Measurements from ENCODE around the gene DDI2.

Gene DDI2

DNA sequence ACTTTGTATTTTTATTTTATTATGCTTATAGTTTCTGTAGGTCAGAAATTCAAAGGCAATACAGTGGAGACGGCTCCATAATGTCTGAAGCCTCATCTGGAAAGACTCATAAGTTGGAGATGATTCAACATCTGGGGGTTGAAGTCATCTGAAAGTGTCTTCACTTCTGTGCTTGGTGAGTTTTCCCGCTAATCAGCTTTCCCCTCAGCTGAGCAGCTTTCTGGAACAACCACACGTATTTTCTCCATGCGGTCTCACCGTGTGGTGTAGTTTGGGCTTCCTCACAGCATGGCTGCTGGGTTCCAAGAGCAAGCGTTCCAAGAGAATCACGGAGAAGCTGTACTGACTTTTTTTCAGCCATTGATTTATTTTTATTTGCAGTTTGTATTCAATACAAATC lies 7.6 kb upstream of the DDI2 start:
- TF ChIP-seq, protein P1, sequence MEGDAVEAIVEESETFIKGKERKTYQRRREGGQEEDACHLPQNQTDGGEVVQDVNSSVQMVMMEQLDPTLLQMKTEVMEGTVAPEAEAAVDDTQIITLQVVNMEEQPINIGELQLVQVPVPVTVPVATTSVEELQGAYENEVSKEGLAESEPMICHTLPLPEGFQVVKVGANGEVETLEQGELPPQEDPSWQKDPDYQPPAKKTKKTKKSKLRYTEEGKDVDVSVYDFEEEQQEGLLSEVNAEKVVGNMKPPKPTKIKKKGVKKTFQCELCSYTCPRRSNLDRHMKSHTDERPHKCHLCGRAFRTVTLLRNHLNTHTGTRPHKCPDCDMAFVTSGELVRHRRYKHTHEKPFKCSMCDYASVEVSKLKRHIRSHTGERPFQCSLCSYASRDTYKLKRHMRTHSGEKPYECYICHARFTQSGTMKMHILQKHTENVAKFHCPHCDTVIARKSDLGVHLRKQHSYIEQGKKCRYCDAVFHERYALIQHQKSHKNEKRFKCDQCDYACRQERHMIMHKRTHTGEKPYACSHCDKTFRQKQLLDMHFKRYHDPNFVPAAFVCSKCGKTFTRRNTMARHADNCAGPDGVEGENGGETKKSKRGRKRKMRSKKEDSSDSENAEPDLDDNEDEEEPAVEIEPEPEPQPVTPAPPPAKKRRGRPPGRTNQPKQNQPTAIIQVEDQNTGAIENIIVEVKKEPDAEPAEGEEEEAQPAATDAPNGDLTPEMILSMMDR (IDR thresholded peaks at IDR 0.05; ENCODE audit: low read depth, low read length): no peak
- H3K4me3 ChIP-seq (ENCODE audit: low read depth, low read length): no peak overlapping the region
- DNase-seq (ENCODE audit: low read depth, low spot score): no peak
- in situ Hi-C loops (cut with HindIII; ENCODE audit: low sequenced_read_pairs): no loop called here

- no peak overlapping the region for H3K4me3 ChIP-seq (ENCODE audit: low read depth, low read length)
- TF ChIP-seq, protein P1 (IDR thresholded peaks at IDR 0.05; ENCODE audit: low read depth, low read length): no peak
- DNase-seq (ENCODE audit: low read depth, low spot score): no peak
- in situ Hi-C loops (cut with HindIII; ENCODE audit: low sequenced_read_pairs): no loop called here
These were observed 7.1 kb upstream of the DDI2 start for GRCh38 chr1:15610167-15610566.

DNA sequence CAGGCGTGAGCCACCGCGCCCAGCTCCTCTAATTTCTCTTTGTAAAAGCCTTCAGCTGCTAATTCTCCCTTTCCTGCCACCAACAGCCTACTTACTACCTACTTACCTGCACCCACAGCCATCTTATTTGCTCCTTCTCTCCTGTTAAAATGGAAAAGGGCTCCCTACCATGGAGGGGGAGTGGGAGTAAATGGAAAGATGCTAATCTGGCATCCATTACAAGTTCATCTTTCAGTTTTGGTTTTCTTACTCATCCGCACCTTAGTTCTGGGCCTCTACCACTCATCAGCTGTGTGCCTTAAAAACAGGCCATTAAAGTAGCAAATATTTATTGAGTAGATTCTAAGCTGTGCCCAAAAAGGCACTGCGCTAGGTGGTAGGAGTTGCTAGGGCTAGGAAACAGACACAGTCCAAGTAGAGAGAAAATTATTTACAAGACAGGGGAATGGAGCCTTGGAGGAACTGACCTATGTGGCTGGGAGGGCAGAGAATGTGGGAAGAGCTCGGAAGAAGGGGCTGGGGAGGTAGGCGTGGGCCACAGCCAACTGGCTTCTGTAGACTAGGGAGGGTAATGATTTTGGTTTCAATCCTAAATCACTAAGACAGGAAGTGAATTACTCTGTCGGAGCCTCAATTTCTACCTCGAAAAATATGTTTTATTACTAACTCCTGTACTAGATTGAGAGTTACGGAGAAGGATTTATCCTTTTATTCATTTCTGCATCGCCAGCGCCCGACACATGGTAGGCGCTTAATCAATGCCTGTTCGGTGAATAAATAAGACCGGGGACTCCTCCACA lies 685 bp upstream of the DDI2 start:
- TF ChIP-seq, protein P1 (IDR thresholded peaks at IDR 0.05; ENCODE audit: low read depth, low read length): no peak
- no peak for DNase-seq (ENCODE audit: low read depth, low spot score)
- H3K4me3 ChIP-seq (ENCODE audit: low read depth, low read length): peak overlapping the region; percentile 54
- in situ Hi-C loops (cut with HindIII; ENCODE audit: low sequenced_read_pairs): no loop called here

DNA sequence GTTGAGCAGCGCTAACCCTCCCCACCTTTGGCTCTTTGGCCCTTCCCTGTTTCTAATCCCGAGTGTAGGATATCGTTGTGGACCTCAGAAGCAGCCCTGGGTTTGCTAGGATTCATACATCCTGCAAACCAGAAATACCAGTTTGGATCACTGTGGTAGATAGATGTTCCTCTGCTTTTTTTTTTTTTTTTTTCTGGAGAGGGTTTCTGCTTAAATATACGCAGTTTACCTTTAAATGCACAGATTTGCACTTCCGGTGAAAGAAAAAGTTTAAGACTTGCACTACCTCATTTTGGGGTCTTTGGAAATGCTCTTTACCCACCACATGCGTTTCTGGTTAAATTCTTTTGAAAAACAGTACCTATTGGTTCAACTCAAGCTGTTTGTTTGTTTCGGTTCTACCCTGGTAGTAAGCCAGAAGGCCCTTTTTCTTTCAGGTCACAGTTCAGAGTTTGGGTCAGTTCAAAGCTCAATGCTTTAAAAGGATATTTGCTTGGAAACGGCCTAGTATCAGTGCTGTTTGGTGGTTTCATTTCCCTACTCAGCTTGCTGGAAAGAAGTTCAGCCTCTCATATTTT lies 908 bp downstream of the DDI2 start:
- in situ Hi-C loops (cut with HindIII; ENCODE audit: low sequenced_read_pairs): no loop called here

GRCh38 chr1:15618655-15619525 lies 1.6 kb downstream of the DDI2 start:
- peak; percentile 37 for DNase-seq (ENCODE audit: low read depth, low spot score)
- H3K4me3 ChIP-seq (ENCODE audit: low read depth, low read length): peak overlapping the region; percentile 97
- TF ChIP-seq, protein P1 (IDR thresholded peaks at IDR 0.05; ENCODE audit: low read depth, low read length): no peak
- in situ Hi-C loops (cut with HindIII; ENCODE audit: low sequenced_read_pairs): no loop called here

More for the DNA sequence above, 908 bp downstream of the DDI2 start:
- peak; percentile 16 for DNase-seq (ENCODE audit: low read depth, low spot score)
- H3K4me3 ChIP-seq (ENCODE audit: low read depth, low read length): peak overlapping the region; percentile 97
- TF ChIP-seq, protein P1 (IDR thresholded peaks at IDR 0.05; ENCODE audit: low read depth, low read length): no peak

- TF ChIP-seq, protein P1 (IDR thresholded peaks at IDR 0.05; ENCODE audit: low read depth, low read length): no peak
- DNase-seq (ENCODE audit: low read depth, low spot score): peak; percentile 33
- H3K4me3 ChIP-seq (ENCODE audit: low read depth, low read length): no peak overlapping the region
- in situ Hi-C loops (cut with HindIII; ENCODE audit: low sequenced_read_pairs): no loop called here
These were observed 2.9 kb downstream of the DDI2 start for GRCh38 chr1:15620155-15620545.
